OCI-LY3 (cell line): Measurements from ENCODE around the gene PXYLP1.

Source experiments
- H2AFZ ChIP-seq: fragments of 200-600, 300-600 bp; shearing (Covaris generic); 2 replicates; pipeline ENCODE4 v1.6.0; 2014; ENCODE audit warnings: antibody characterized with exemption, low read depth, low read length
- H3K27ac ChIP-seq: fragments of 200-600, 300-600 bp; sonication (generic); 2 replicates; pipeline ENCODE4 v1.5.1; 2014; ENCODE audit warnings: mild to moderate bottlenecking, low read length, moderate library complexity, mixed read lengths
- H3K27me3 ChIP-seq: fragments of 200-600, 300-600 bp; sonication (generic); 2 replicates; pipeline ENCODE4 v1.6.1; 2014; ENCODE audit warnings: low read depth, low read length, mixed read lengths
- H3K36me3 ChIP-seq: fragments of 200-600, 300-600 bp; sonication (generic); replicated peaks from 2 replicates; pipeline ENCODE3; 2014; ENCODE audit warnings: low read depth, low read length, mixed read lengths
- H3K4me1 ChIP-seq: fragments of 300-600, 200-600 bp; sonication (generic); 2 replicates; pipeline ENCODE4 v1.6.1; 2014; ENCODE audit warnings: low read length, mixed read lengths
- H3K4me2 ChIP-seq: fragments of 200-600, 300-600 bp; sonication (generic); 2 replicates; pipeline ENCODE4 v1.6.1; 2014; ENCODE audit warnings: low read length, mixed read lengths
- H3K4me3 ChIP-seq: fragments of 300-600, 200-600 bp; sonication (generic); 2 replicates; pipeline ENCODE4 v1.5.1; 2014; ENCODE audit warnings: antibody characterized with exemption, mild to moderate bottlenecking, low read length, moderate library complexity
- H3K79me2 ChIP-seq: fragments of 300-600, 200-600 bp; shearing (Covaris generic); 2 replicates; pipeline ENCODE4 v1.6.1; 2014; ENCODE audit warnings: mild to moderate bottlenecking, low read length, mixed read lengths
- H3K9ac ChIP-seq: fragments of 300-600, 200-600 bp; shearing (Covaris generic); 2 replicates; pipeline ENCODE4 v1.6.0; 2014; ENCODE audit warnings: mild to moderate bottlenecking, low read length, moderate library complexity
- H3K9me3 ChIP-seq: fragments of 200-600, 300-600 bp; shearing (Covaris generic); 2 replicates; pipeline ENCODE4 v1.6.1; 2014; ENCODE audit warnings: low read length, mixed read lengths; ENCODE audit not compliant: insufficient read depth
- H4K20me1 ChIP-seq: fragments of 200-600, 300-600 bp; sonication (generic); 2 replicates; pipeline ENCODE4 v1.6.1; 2016; ENCODE audit warnings: low read length, mixed read lengths; ENCODE audit not compliant: insufficient read depth
- EZH2phosphoT487 ChIP-seq: fragments of 200-600 bp; shearing (Covaris generic); IDR thresholded peaks from 2 replicates; pipeline ENCODE4 v1.6.1; 2018; ENCODE audit warnings: antibody characterized with exemption, mixed run types, low read depth
- TF ChIP-seq, protein P1 (sequence below): fragments of 200-600, 300-600 bp; sonication (generic); IDR thresholded peaks from 2 replicates; pipeline ENCODE4 v1.5.1; 2014; ENCODE audit warnings: antibody characterized with exemption, low read length, low read depth

PXYLP1 gene

DNA sequence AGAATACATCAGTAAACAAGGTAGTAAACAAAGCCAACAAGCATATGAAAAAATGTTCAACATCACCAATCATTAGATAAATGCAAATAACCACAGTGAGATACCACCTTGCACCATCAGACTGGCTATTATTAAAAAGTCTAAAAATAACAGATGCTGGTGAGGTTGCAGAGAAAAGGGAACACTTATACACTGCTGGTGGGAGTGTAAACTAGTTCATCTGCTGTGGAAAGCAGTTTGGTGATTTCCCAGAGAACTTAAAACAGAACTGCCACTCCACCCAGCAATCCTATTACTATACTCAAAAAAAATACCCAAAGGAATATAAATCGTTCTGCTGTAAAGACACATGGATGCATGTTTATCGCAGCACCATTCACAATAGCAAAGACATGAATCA is 106.4 kb downstream of the PXYLP1 start:
- Histone ChIP-seq H2AFZ (no peak overlapping the region), H3K9me3 (no peaks in the 10 kb centered on the region), H3K27me3 (no peaks in the 10 kb centered on the region), H4K20me1 (no peaks in the 10 kb centered on the region), H3K36me3 (no peaks in the 10 kb centered on the region), H3K4me1 (peaks cover 19% of the 10 kb centered on the region), H3K4me2 (no peak overlapping the region), H3K9ac (no peak overlapping the region), H3K4me3 (no peak overlapping the region), H3K79me2 (no peaks in the 10 kb centered on the region), H3K27ac (no peak overlapping the region)
- no peak for TF ChIP-seq EZH2phosphoT487
- TF ChIP-seq, protein P1, sequence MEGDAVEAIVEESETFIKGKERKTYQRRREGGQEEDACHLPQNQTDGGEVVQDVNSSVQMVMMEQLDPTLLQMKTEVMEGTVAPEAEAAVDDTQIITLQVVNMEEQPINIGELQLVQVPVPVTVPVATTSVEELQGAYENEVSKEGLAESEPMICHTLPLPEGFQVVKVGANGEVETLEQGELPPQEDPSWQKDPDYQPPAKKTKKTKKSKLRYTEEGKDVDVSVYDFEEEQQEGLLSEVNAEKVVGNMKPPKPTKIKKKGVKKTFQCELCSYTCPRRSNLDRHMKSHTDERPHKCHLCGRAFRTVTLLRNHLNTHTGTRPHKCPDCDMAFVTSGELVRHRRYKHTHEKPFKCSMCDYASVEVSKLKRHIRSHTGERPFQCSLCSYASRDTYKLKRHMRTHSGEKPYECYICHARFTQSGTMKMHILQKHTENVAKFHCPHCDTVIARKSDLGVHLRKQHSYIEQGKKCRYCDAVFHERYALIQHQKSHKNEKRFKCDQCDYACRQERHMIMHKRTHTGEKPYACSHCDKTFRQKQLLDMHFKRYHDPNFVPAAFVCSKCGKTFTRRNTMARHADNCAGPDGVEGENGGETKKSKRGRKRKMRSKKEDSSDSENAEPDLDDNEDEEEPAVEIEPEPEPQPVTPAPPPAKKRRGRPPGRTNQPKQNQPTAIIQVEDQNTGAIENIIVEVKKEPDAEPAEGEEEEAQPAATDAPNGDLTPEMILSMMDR, result no peak

DNA sequence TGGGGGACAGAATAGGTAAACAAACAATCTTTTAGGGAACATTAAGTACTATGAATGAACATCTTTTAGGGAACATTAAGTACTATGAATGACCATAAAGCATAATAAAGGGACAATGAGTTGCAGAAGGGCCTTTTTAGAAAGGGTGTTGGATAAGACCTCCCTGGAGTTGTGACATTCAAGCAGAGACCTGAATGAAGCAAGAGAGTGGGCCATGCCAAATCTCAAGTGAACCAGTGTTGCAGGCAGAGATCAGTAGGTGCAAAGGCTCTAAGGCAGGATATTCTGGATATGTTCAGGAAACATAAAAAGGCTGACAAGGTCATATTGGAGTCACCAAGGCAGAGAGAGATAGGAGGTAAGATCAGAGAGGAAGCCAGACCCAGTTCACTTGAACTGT is 107.3 kb downstream of the PXYLP1 start:
- Histone ChIP-seq H3K4me1 (peaks cover 19% of the 10 kb centered on the region), H3K27me3 (no peaks in the 10 kb centered on the region), H3K36me3 (no peaks in the 10 kb centered on the region), H3K9ac (no peak overlapping the region), H3K4me2 (no peak overlapping the region), H3K4me3 (no peak overlapping the region), H3K79me2 (no peaks in the 10 kb centered on the region), H3K9me3 (no peaks in the 10 kb centered on the region), H2AFZ (no peak overlapping the region), H4K20me1 (no peaks in the 10 kb centered on the region), H3K27ac (no peak overlapping the region)
- TF ChIP-seq EZH2phosphoT487, result no peak
- TF ChIP-seq, protein P1, result no peak

DNA sequence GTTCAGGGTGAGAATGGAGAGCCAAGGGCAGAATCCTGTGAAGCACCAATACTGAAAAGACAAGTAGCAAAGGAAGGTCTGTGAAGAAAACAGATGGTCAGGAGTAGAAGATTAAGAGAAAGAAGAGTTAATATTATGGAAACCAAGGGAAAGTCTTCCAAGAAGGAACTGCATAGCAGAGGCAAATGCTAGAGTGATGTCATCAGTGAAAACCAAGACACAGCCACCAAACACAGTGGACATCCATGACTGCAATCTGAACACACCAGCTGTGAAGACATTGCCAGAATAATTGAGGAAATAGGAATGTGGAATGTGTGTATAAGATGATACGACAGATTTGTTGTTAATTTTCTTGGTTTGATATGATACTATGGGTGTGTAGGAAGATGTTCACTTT is 109.9 kb downstream of the PXYLP1 start:
- Histone ChIP-seq H3K4me3 (no peak overlapping the region), H4K20me1 (no peaks in the 10 kb centered on the region), H3K9me3 (no peaks in the 10 kb centered on the region), H3K79me2 (no peaks in the 10 kb centered on the region), H3K36me3 (no peaks in the 10 kb centered on the region), H3K27ac (no peak overlapping the region), H3K27me3 (no peaks in the 10 kb centered on the region), H3K4me1 (peaks cover 11% of the 10 kb centered on the region), H3K9ac (no peak overlapping the region), H2AFZ (no peak overlapping the region), H3K4me2 (no peak overlapping the region)
- TF ChIP-seq, protein P1, result no peak
- TF ChIP-seq EZH2phosphoT487, result no peak

DNA sequence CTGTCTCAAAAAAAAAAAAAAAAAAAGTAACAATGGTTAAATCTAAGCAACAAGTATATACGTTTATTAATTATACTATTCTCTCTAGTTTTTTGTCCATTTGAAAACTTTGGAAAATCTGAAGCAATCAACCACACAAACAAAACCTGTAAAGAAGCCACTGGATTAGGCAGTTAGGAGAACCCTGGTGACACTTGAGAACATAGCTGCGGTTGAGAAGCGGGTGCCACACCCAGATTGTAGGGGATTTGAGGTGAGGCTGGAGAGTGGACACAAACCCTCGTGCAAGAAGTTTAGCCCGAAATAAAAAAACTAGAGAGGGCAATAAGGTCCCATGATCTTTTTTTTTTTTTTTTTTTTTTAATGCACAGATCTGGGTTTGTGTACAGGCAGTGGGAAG is 110.8 kb downstream of the PXYLP1 start:
- no peak overlapping the region for H3K4me3 ChIP-seq
- no peaks in the 10 kb centered on the region for H3K79me2 ChIP-seq
- H3K36me3 ChIP-seq, result no peaks in the 10 kb centered on the region
- no peak overlapping the region for H2AFZ ChIP-seq
- no peaks in the 10 kb centered on the region for H4K20me1 ChIP-seq
- no peak overlapping the region for H3K27ac ChIP-seq
- no peaks in the 10 kb centered on the region for H3K9me3 ChIP-seq
- H3K4me1 ChIP-seq, result peaks cover 3% of the 10 kb centered on the region
- H3K4me2 ChIP-seq, result no peak overlapping the region
- no peak overlapping the region for H3K9ac ChIP-seq
- no peaks in the 10 kb centered on the region for H3K27me3 ChIP-seq
- no peak for TF ChIP-seq EZH2phosphoT487
- TF ChIP-seq, protein P1, result no peak
